ENCODE data around the gene PRKN.

- TF ChIP-seq POLR2A (IDR thresholded peaks at IDR 0.05; ENCODE audit: extremely low read depth, insufficient read length) (no peak), CTCF (IDR thresholded peaks at IDR 0.05; ENCODE audit: low read depth, low read length) (no peak)
Measured at GRCh38 chr6:161487694-161488093, 1239.9 kb downstream of the PRKN start.
